ENCODE data around the gene ANKRD62. TPM values are rescaled to one million over a fixed set of nuclear protein-coding genes. Genes with fewer than 3 reads are reported as not detected.
"Not testable (repeated sequence)": the region's sequence is repeated elsewhere in the genome, so short reads cannot be mapped to it uniquely, and the experiment has no call there.

ANKRD62 gene
- total and polyA plus RNA-seq, 4 donors, result not detected

DNA sequence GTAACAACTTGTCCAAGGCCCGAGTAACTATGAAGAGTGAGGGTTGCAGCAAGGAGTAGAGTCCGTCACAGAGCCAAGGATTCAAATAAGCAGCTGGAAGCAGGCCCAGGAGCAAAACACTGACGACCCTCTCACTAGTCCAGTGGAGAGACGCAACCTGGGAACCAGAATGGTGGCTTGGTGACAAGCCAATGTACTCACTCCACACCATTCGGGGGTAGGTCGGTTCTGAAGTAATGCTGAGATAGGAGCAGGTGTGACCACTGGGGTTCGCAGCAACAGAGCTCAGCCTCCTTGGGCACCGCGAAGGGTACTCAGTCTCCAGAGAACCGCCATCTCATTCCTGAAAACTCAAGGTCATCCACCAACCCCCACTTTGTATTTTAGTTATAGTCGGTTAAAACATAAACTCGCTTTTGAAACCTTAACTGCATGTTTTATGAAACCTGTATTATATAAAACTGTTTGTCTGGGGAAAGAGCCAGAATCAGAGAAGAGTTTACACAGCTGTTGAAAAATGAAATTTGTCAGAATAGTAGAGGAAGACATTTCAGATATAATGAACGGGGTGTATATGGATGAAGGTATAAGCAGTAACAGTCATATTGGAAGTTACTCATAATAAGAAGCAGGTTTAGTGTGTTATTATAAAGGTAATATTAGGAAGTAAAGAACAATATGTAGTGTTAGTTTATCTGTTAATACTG, 8.6 kb downstream of the ANKRD62 start:
- no peaks in the 10 kb centered on the region for H3K4me1 ChIP-seq (ENCODE audit: control insufficient read depth in 1 of 2, insufficient read depth in 2 of 2, low read length in 2 of 2)
- WGBS, 2 donors, result 29 to 34% methylated on average over 13 of the region's 13 CpGs
- H3K27me3 ChIP-seq (ENCODE audit: control insufficient read depth in 1 of 2, insufficient read depth in 2 of 2, low read length in 1 of 2), result no peaks in the 10 kb centered on the region
- intact Hi-C loops (cut with DNase I), result no loop called here
- H3K27ac ChIP-seq (ENCODE audit: low read depth in 1 of 2, low read length in 2 of 2), result no peak overlapping the region
- ATAC-seq (ENCODE audit: low FRiP score) (no peak), DNase-seq (no peak)
- H3K4me3 ChIP-seq (ENCODE audit: low read length in 2 of 2), result no peak overlapping the region
- no peaks in the 10 kb centered on the region for H3K9me3 ChIP-seq (ENCODE audit: control insufficient read depth, low read length)
- H3K36me3 ChIP-seq (ENCODE audit: control insufficient read depth in 1 of 2, insufficient read depth in 2 of 2, low read length in 1 of 2), result no peaks in the 10 kb centered on the region

DNA sequence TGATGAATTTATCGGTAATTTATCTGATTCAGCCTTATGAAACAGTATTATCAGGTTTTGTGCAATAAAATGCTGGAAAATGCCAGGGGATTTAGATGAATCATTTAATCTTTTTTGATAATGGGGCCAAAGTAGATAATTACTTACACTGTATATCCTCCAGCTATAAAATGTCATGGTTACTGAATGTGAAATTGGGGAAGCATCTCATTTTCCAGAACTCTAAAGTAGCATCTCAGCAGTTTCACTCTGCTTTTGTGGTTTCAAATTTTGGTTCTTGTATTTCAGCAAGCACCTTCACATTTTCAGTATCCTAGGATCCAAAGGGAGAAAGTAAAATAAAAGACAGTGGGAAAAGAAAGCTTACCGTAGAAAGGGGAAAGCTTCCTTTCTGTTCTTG, 12.8 kb downstream of the ANKRD62 start:
- H3K4me3 ChIP-seq (ENCODE audit: low read length in 2 of 2), result no peak overlapping the region
- DNase-seq (no peak), ATAC-seq (ENCODE audit: low FRiP score) (no peak)
- no peaks in the 10 kb centered on the region for H3K27me3 ChIP-seq (ENCODE audit: control insufficient read depth in 1 of 2, insufficient read depth in 2 of 2, low read length in 1 of 2)
- no peaks in the 10 kb centered on the region for H3K4me1 ChIP-seq (ENCODE audit: control insufficient read depth in 1 of 2, insufficient read depth in 2 of 2, low read length in 2 of 2)
- no peak overlapping the region for H3K27ac ChIP-seq (ENCODE audit: low read depth in 1 of 2, low read length in 2 of 2)
- intact Hi-C loops (cut with DNase I), result no loop called here
- H3K9me3 ChIP-seq (ENCODE audit: control insufficient read depth, low read length), result no peaks in the 10 kb centered on the region
- no peaks in the 10 kb centered on the region for H3K36me3 ChIP-seq (ENCODE audit: control insufficient read depth in 1 of 2, insufficient read depth in 2 of 2, low read length in 1 of 2)
- 90 to 92% methylated on average over 2 of the region's 2 CpGs for WGBS, 2 donors

- Histone ChIP-seq H3K4me3 (ENCODE audit: low read length in 2 of 2) (no peak overlapping the region), H3K36me3 (ENCODE audit: control insufficient read depth in 1 of 2, insufficient read depth in 2 of 2, low read length in 1 of 2) (no peaks in the 10 kb centered on the region), H3K4me1 (ENCODE audit: control insufficient read depth in 1 of 2, insufficient read depth in 2 of 2, low read length in 2 of 2) (no peaks in the 10 kb centered on the region), H3K27ac (ENCODE audit: low read depth in 1 of 2, low read length in 2 of 2) (no peak overlapping the region), H3K27me3 (ENCODE audit: control insufficient read depth in 1 of 2, insufficient read depth in 2 of 2, low read length in 1 of 2) (no peaks in the 10 kb centered on the region), H3K9me3 (ENCODE audit: control insufficient read depth, low read length) (no peaks in the 10 kb centered on the region)
- intact Hi-C loops (cut with DNase I), result no loop called here
- WGBS, 2 donors, result 91 to 93% methylated on average over 3 of the region's 3 CpGs
- no peak for ATAC-seq (ENCODE audit: low FRiP score)
- DNase-seq, result no peak
Observed at GRCh38 chr18:12109836-12110235, 16.2 kb downstream of the ANKRD62 start.

- DNase-seq (no peak), ATAC-seq (ENCODE audit: low FRiP score) (no peak)
- intact Hi-C loops (cut with DNase I), result no loop called here
- no peaks in the 10 kb centered on the region for H3K36me3 ChIP-seq (ENCODE audit: control insufficient read depth in 1 of 2, insufficient read depth in 2 of 2, low read length in 1 of 2)
- no peaks in the 10 kb centered on the region for H3K27me3 ChIP-seq (ENCODE audit: control insufficient read depth in 1 of 2, insufficient read depth in 2 of 2, low read length in 1 of 2)
- no peaks in the 10 kb centered on the region for H3K4me1 ChIP-seq (ENCODE audit: control insufficient read depth in 1 of 2, insufficient read depth in 2 of 2, low read length in 2 of 2)
- no peaks in the 10 kb centered on the region for H3K9me3 ChIP-seq (ENCODE audit: control insufficient read depth, low read length)
- no peak overlapping the region for H3K4me3 ChIP-seq (ENCODE audit: low read length in 2 of 2)
- no peak overlapping the region for H3K27ac ChIP-seq (ENCODE audit: low read depth in 1 of 2, low read length in 2 of 2)
- 87 to 88% methylated on average over 5 of the region's 5 CpGs for WGBS, 2 donors
Observed at GRCh38 chr18:12113999-12114646, 20.5 kb downstream of the ANKRD62 start.

DNA sequence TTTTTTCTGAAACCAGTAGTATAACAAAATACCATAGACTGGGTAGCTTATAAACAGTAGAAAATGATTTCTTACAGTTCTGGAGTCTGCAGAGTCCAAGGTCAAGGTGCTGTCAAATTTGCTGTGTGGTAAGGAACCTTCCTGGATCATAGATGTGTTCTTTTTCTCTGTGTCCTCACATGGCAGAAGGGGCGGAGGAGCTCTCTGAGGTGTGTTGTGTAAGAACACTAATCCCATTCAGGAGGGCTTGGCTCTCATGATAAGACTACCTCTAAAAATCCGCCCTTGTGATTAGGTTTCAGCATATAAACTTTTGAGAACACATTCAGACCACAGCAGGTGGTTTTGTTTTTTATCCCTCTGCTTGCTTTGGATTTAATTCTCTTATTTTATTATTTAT, 25.7 kb downstream of the ANKRD62 start:
- 91 to 97% methylated on average over 2 of the region's 2 CpGs for WGBS, 2 donors
- intact Hi-C loops (cut with DNase I), result no loop called here
- no peaks in the 10 kb centered on the region for H3K36me3 ChIP-seq (ENCODE audit: control insufficient read depth in 1 of 2, insufficient read depth in 2 of 2, low read length in 1 of 2)
- no peaks in the 10 kb centered on the region for H3K9me3 ChIP-seq (ENCODE audit: control insufficient read depth, low read length)
- no peaks in the 10 kb centered on the region for H3K27me3 ChIP-seq (ENCODE audit: control insufficient read depth in 1 of 2, insufficient read depth in 2 of 2, low read length in 1 of 2)
- ATAC-seq (ENCODE audit: low FRiP score), result no peak
- no peak overlapping the region for H3K4me3 ChIP-seq (ENCODE audit: low read length in 2 of 2)
- no peaks in the 10 kb centered on the region for H3K4me1 ChIP-seq (ENCODE audit: control insufficient read depth in 1 of 2, insufficient read depth in 2 of 2, low read length in 2 of 2)
- H3K27ac ChIP-seq (ENCODE audit: low read depth in 1 of 2, low read length in 2 of 2), result no peak overlapping the region
- DNase-seq, result no peak

- intact Hi-C loops (cut with DNase I), result no loop called here
- no peak for ATAC-seq (ENCODE audit: low FRiP score)
- H3K4me1 ChIP-seq (ENCODE audit: control insufficient read depth in 1 of 2, insufficient read depth in 2 of 2, low read length in 2 of 2), result no peaks in the 10 kb centered on the region
- WGBS, 2 donors, result 68 to 70% methylated on average over 15 of the region's 15 CpGs
- H3K27ac ChIP-seq (ENCODE audit: low read depth in 1 of 2, low read length in 2 of 2), result no peak overlapping the region
- DNase-seq, result no peak
- no peak overlapping the region for H3K4me3 ChIP-seq (ENCODE audit: low read length in 2 of 2)
- H3K36me3 ChIP-seq (ENCODE audit: control insufficient read depth in 1 of 2, insufficient read depth in 2 of 2, low read length in 1 of 2), result no peaks in the 10 kb centered on the region
- no peaks in the 10 kb centered on the region for H3K27me3 ChIP-seq (ENCODE audit: control insufficient read depth in 1 of 2, insufficient read depth in 2 of 2, low read length in 1 of 2)
- no peaks in the 10 kb centered on the region for H3K9me3 ChIP-seq (ENCODE audit: control insufficient read depth, low read length)
Observed at GRCh38 chr18:12121175-12122042, 27.8 kb downstream of the ANKRD62 start.

GRCh38 chr18:12122043-12122389, 28.4 kb downstream of the ANKRD62 start:
- H3K27ac ChIP-seq (ENCODE audit: low read depth in 1 of 2, low read length in 2 of 2); ATAC-seq (ENCODE audit: low FRiP score); H3K9me3 ChIP-seq (ENCODE audit: control insufficient read depth, low read length); intact Hi-C loops (cut with DNase I); H3K4me1 ChIP-seq (ENCODE audit: control insufficient read depth in 1 of 2, insufficient read depth in 2 of 2, low read length in 2 of 2); H3K36me3 ChIP-seq (ENCODE audit: control insufficient read depth in 1 of 2, insufficient read depth in 2 of 2, low read length in 1 of 2); DNase-seq; H3K27me3 ChIP-seq (ENCODE audit: control insufficient read depth in 1 of 2, insufficient read depth in 2 of 2, low read length in 1 of 2); H3K4me3 ChIP-seq (ENCODE audit: low read length in 2 of 2): not testable (repeated sequence)
- 86 to 95% methylated on average over 3 of the region's 3 CpGs for WGBS, 2 donors

- ATAC-seq (ENCODE audit: low FRiP score); H3K27me3 ChIP-seq (ENCODE audit: control insufficient read depth in 1 of 2, insufficient read depth in 2 of 2, low read length in 1 of 2); intact Hi-C loops (cut with DNase I); H3K4me3 ChIP-seq (ENCODE audit: low read length in 2 of 2); H3K27ac ChIP-seq (ENCODE audit: low read depth in 1 of 2, low read length in 2 of 2); H3K4me1 ChIP-seq (ENCODE audit: control insufficient read depth in 1 of 2, insufficient read depth in 2 of 2, low read length in 2 of 2); H3K9me3 ChIP-seq (ENCODE audit: control insufficient read depth, low read length); DNase-seq; H3K36me3 ChIP-seq (ENCODE audit: control insufficient read depth in 1 of 2, insufficient read depth in 2 of 2, low read length in 1 of 2): not testable (repeated sequence)
- 76 to 77% methylated on average over 4 of the region's 4 CpGs for WGBS, 2 donors
Observed at GRCh38 chr18:12127647-12128046, 34.0 kb downstream of the ANKRD62 start.

All from aorta (tissue), 5 donors.